ENCODE measurements around the gene HES7.
"Not testable (repeated sequence)": the region's sequence is repeated elsewhere in the genome, so short reads cannot be mapped to it uniquely, and the experiment has no call there.

The HES7 gene

DNA sequence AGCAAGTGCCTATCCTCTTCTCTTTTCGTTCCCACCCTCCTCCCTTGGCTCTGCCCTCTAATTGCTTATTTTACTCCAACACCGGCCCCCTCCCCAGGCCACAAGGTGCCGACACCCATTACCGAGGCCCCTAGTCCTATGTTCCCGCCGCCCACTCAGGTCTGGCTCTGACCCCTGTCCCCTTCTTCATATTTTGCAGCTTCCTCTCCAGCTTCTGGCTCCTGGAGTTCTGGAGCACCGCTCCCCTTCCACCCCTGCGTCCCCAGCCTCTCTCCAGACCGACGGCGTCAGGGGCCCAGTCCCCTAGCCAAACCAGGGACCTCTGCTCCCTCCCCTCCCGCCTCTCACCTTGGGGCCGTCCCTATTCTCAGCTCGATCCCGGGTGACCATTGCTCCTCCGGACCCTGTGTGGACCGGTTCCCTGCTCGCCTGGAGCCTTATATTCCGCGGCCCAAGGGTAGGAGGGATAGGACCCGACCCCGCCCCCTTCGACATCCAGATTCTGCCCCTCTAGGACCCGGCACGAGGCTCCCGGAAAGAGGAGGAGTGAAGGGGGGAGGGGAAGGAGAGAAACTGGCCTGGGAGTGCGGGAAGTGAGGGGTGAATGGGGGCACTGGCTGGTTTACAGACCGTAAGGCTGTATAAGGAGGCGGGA, at the start of gene HES7:
Gene HES7, minus strand, starts transcription at position 412 of the 655 bp plus-strand sequence. Its CDS starts 22 bp downstream, at position 390.
- no peak for DNase-seq

DNA sequence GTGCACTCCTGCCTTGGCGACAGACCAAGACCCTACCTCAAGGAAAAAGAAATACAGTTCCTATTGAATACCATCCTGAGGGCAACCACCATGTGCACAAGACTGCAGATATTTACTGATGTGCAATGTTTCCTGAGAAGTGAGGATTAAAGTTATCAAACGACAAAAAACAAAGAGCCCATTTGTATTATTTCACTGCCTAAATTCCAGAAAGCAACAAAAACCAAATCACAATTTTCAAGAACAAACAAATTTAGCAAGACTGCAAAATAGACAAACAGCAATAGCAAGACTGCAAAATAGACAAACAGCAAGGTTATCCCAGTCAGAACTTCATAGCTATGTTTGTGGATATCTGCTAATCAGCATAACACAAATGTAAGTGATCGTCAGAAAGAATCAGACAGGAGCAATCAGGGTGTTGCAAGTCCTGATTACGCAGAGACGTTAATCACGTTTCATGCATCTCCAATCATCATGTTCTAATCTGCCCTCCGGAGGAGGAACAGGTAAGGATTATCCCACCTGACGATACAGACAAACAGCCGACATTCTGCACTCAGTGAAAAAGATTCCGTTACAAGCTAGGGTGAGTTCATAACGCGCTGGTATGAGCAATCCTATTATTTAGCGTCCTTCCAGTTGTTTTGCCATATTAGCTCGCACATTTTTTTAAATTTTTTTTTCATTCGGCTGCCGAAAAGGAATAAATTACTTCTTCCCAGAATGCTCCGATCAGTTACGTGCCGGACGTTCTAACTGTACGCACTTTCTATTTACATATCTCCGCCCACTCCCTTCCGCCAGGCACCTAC, 49.4 kb upstream of the HES7 start:
- DNase-seq: peak; percentile 84

DNA sequence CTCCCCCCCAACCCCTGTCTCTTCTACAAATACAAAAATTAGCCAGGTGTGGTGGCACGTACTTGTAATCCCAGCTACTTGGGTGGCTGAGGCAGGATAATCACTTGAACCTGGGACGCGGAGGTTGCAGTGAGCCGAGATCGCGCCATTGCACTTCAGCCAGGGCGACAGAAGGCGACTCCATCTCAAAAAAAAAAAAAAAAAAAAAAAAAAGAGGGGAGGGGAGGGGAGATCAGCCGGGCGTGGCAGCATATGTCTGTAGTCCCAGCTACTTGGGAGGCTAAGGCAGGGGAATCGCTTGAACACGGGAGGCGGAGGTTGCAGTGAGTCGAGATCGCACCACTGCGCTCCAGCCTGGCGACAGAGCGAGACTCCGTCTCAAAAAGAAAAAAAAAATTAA, 46.3 kb upstream of the HES7 start:
- DNase-seq: not testable (repeated sequence)

DNA sequence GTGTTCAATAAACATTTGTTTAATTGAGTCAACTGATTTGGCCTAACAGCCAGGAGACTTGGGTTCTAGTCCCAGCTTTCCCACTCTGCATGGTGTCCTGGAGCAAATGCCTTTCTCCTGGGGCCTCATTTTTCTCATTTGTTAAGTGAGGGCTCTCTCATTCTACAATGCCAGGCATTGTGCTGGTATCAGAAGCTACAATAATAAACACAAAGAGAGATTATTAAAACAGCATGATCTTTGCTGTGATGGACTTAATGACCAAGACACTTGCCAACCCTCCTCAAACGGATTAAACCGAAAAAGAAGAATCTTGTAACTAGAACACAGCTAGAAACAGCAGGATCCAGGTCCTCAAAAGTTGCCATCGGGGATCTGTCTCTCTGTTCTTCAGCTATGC, 43.6 kb upstream of the HES7 start:
- DNase-seq: no peak

DNA sequence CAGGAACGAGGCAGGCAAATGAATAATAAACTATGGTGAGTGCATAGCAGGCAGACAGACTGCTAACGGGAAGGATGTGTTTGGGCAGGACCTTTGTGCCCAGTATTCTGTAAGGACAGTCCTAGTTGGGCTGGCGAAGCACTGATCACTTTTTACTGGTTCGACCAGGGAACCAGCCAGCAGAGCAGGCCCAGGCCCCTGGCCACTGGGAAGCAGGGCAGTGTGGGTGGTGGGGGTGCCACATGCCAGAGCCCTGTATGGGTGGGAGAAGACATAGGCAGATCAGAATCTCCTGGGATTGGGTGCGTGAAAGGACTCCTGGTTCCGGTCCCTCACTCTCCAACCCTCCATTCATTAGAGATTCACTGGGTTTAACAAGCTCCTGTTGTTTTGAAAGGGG, 42.8 kb upstream of the HES7 start:
- DNase-seq: no peak

DNA sequence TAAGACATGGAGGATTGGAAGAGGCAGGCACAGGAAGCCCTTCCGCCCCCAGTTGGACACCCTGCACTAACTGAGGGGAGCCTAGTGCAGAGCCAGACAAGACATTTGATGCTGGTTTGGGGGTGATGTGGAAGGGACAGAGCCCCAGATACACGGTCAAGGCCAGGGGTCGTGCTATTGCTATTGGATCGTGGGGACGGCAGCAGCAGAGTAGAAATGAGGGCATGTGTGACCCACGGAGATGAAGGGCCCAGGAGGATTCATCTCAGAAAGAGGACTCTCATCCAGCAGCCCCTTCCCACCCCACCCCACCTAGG, 40.9 kb upstream of the HES7 start:
- DNase-seq: no peak

DNA sequence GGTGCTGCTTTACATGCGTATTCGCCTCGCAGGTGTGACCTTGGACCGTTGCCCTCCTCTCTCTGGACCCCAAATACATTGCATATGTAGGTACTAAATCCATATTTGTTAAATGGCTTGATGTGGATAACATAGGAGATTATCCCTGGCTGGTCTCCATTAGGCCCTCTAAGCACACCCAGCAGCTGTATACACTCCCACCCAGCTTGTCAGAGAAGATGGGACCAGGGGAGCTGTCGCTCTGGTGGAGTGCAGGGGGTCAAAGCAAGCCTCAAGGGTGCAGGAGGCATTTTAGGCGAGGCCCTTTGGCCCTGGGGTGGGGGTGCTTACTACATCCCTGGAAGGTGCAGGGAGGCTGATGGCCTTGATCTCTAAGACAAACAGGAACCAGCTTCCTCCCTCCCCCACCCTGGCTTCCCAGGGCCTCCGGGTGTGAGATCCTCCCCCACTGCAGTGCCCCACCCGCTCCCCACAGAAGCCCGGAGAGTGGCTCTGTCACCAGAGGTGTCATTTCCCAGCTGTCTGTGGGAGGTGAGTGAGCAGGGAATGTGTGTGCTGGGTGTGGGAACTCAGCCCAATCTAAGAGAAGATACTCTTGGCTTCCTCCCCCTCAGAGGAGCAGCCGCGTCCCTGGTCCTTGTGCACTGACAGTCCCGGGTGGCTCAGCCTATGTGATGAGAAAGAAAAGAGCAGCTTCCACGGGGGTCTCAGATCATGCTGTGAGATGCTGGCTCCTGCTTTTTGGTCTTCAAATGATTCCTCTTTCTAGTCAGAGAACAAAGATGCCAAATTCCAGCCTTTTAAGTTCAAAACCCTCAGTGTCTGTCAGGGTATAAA, 40.3 kb upstream of the HES7 start:
- DNase-seq: peak; percentile 34

DNA sequence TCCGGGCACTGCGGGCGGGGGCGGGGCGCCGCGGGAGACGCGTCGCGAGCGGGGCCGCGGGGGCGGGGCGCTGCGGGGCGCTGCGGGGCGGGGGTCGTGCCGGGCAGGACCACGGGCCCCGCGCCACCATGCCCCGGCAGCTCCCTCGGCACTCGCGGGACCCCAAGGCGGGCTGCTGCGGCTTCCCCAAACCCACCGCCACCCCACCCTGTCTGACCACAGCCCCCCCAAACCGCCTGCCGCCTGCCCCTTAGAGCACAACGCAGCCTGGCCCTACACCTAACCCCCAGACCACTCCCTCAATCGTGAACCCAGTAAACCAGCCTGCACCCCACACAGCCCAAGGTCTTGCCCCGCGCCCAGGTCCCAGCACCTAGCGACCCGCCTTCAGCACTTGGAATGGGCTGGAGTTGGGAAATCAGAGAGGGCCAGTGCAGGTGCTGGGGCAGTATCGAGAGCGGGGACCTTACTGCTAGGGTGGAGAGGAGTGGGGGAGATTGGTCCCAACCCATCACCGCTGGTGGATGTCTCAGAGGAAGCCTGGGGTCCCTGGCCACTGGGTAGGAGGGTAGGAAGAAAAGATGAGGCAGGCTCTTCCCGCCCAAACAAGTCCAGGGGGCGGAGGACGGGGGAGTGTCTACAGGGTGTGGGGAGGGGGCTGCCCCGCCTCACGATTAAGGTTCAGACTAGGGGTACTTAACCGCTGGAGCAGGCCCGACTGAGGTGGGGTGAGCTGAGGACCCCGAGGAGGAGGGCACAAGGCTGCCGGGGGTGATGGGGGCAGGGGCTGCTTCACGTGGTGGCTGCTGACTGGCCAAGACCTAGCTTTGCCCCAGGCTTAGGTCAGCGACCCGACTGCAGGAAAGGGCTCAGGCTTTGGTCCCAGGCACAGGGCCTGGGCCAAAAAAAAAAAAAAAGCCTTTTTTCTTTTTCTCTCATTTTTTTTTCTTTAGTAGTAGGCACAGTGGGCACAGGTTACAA, 39.4 kb upstream of the HES7 start:
- no peak for DNase-seq

DNA sequence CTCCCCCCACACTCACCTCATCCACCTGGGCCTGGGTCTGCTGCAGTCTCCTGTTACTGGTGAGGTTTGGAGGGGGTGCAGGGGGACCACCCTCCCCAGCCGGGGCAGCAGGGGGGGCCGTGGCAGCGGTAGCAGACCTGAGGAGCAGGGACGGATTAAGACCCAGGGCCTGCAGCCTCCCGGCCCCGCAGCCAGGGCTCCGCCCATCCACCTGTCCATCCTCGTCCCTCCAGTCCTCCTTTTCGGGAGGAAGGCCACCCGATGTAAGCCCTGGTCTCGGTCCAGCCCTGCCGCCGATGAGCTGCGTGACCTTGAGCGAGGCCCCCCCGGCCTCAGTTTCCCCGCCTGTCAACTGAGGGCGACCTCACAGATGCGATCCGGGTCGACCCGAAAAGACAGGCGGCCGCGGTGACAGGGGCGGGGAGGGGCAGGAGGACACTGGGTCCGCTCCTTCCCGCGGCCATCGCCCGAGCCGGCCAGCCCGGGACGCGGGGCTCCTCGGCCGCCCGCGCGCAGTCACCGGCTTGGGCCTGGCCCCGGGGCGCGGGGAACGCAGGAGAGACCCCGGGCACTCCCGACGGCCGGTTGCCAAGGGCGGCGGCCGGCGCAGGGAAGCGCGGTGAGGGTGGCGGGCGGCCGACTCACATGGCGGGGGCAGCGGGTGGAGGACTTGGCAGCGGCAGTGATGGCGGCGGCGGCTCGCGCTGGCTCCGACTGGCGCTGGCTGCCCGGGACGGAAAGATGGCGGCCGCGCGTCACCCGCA, 38.5 kb upstream of the HES7 start, which contains the start of gene VAMP2:
Gene VAMP2, minus strand, starts transcription at position 716 of the 764 bp plus-strand sequence. Its CDS starts 69 bp downstream, at position 647.
- no peak for DNase-seq

DNA sequence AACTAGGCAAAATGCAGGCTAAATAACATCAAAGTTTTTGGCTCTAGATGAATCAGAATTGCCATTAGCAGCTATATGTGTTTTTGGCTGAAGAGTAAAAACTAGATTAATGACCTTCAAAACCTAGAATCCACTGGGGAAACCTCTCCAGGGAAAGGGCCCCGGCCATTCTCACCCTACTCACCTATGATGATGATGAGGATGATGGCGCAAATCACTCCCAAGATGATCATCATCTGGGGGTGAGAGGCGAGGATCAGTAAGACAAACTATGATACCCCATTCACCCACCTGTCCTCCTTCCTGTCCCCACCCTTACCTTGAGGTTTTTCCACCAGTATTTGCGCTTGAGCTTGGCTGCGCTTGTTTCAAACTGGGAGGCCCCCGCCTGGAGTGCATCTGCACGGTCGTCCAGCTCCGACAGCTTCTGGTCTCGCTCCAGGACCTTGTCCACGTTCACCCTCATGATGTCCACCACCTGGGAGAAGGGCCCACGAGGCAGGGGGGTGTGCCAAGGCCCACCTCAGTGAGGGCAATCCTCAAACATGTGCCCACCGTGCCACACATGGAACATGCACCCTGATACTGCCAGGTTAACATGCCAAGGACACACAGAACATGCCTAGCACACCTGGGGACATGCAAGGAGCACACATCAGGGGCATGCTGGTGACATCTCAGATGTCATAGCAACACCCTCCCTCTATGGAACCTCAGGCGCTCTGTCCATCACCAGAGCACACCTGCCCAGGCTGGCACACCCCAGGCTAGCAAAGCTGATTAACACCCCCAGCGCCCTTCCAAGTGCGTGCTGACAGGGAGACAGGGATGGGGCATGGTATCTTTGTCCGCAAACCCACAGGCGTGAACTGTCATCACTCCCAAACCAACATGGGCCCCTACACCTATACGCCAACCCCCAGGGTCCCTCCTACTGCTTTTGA, 37.7 kb upstream of the HES7 start:
- no peak for DNase-seq

DNA sequence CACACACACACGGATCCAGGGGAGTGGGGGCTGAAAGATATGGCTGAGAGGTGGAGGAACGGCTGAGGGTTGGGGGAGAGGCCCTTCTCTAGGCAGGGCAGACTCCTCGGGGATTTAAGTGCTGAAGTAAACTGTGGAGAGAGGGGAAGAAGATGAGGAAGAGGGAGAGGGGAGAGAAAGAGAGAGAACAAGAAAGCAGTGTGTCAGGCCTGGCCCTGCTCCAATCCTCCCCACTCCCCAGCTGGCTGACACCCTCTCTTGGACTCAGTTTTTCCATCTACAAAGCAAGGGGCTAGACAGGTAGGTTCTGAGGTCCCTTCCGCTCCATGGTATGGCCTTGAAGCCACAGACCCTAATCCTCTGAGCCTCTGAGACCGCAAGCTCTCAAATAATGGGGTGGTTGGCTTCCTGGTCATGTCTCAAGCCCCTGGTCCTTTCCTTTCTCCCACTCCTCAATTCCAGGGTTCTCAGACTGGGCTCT, 36.9 kb upstream of the HES7 start:
- no peak for DNase-seq

DNA sequence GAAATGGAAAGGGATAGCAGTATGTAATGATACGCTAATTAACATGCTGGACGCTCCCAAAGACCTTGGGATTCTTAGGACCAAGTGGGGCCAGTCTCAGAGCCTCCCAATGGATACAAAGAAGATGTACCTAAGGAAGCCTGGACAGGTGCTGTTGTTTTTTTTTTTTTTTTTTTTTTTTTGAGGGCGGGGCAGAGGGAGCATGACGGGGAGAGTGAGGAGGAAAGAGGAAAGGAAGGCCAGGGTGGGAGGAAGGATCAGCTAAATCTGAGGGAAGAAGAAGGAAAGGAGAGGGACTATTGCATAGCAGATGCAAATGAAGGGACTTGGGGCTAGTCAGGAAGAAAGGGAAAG, 36.3 kb upstream of the HES7 start:
- DNase-seq: no peak

DNA sequence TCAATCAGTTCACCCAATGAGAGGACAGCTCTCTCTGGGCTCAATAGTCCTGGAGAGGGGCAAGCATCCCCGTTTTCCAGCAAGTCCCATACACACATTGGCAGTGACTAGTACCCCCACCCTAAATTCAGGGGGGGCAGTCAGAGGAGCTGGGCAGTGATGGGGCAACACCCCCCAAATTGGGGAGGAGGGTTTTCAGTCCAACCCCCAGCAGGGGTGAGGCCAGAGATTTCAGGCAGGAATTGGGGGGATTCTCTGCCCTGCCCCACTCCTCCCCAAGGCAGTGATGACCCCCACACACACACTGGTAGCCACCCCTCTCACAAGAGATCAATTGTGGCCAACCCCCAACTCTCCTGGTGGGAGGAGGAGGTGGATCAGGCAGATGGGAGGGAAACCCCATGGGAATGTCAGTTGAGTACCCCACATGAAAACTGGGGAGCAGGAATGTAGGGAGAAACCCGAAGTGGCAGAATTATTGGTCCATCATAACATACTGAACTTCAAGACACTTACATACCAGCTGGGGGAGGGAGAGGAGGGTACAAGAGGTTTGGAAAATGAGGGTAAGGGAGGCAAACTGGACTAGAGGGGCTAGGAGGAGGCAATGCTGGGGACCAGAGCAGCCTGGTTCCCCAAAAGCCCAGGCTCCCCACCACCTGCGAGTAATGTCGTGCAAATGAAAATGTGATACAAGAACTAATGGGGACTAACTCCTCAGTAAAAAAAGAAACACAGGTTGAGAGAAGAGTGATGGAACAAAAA, 35.7 kb upstream of the HES7 start:
- no peak for DNase-seq

DNA sequence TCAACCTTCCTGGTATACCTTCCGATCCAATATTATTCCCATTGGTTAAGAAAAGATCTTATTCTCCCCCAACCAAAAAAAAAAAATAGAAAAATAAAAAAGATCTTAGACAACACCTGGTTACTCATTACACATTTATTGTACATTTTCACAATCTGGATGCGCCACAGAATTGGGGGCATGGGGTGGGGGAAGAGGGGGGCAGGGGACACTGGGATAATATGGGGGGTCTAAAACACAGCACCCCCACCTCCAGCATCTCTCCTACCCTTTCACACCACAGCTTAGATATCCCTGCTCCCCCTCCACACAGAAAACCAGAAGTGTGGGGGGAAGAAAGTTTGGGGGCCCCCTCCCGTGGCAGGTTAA, 35.1 kb upstream of the HES7 start:
- DNase-seq: no peak

DNA sequence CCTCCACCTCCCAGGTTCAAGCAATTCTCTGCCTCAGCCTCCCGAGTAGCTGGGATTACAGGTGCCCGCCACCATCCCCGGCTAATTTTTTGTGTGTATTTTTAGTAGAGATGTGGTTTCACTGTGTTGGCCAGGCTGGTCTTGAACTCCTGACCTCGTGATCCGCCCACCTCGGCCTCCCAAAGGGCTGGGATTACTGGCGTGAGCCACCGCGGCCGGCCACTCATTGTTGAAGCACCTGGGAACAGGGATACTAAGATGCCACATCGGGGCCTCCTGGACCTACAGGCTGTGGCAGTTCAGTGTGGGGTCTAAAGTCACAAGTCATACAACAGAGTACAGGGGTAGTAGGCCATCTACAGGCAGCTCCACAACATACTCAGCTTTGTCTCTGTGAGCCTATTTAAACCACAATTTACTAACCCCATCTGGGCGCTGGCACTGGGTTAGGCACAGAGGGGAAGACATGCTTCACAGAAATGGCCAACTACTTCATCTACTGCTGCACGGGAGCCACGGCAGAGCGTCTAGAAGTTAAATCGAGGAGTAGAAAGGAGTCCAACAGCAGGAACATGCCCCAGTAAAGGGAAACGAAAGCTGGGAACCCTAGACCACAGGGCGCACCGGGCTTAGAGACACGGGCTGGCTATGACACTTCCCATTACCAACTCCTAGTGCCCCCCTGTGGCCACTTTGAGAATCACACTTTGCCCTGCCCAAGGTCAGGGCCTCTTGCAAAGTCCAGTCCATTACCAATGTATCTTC, 34.5 kb upstream of the HES7 start:
- DNase-seq: peak; percentile 18

DNA sequence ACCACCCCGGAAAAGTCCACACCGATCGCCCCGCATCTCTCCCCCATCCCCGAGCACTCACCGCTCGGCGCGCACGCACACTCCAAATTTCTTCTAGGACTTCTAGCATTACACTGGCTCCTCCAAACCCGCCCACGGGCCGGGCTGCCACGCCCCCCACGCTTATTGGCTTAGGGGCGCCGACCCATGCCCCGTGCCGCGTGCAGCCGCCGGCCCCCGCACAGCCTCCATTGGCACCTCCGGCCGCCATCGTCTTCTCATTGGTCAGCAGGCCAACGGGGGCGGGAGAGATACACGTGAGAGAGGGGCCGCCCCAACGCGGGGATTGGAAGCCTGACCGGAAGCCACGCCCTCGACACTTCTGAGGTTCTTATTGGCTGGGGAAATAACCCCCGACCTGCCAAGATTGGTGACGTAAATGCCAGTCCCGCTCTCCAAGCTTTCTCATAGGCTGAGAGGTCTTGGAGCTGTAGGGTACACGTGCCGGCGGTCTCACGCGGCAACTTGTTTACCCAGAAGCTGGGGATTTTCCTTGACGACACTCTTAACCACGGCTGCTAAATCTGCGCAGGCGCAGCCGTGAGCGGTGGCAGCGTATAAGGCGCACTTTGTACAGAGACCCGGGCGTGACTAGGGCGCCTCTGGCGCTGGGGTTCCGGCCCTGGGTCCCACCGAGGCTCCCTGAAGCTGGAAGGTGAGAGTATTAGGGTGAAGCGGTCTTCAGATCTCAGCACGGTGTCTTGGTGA, 32.5 kb upstream of the HES7 start:
- DNase-seq: peak; percentile 95

DNA sequence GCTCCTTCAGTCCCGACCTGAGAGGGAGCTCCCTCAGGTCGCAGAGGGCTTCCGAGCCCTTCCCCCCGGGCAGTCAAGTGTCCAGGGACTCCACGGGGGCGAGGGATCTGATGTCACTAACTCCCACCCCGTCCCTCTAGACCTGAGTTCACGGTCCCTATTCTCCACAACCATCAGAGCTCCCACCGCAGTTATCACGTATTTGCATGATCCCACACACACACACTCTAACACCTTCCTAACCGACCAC, 32.0 kb upstream of the HES7 start:
- no peak for DNase-seq

DNA sequence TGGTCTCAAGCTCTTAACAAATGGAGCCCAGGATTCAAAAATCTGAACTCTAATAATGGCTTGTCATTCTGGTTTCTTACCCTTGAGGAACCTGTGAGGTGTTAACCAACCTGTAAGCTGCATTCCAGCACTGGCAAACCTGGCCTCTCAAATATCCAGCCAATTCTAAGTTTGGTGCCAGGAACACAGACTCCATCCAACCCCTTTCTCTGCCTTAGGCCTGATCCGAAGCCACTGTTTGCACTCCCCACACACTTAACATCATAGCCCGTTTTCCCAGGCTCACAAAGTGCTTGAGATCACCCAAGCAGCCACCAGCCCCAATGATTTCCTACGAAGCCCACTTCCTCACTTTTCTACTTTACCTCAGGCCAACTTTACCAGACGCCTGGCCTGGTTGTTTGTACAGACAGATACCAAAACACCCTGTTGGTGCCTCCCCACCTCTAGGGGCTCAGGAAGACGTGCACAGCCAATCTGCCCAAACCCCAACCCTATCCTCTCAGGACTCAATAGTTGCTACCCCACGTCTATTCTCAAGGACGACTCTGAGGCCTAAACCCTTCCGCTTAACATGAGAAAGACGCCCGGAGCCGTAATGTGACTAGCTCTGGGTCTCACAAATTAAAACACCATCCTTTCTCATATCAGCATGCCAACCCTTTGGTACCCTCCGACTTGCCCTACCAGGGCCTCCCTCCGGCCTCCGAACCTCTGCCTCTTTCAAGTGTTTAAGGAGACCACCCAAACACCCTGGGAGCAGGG, 31.5 kb upstream of the HES7 start:
- no peak for DNase-seq

Measured in GF-D8 (cell line).